Activated CD8-positive, alpha-beta memory T cell treated with anti-CD3 and anti-CD28 coated beads for 24 hours (primary cell): ENCODE data around the gene LRRC56.

Experiments
- DNase-seq: peaks from one replicate; pipeline ENCODE4 v3.0.0-alpha.2; 2020

LRRC56 gene

GRCh38 chr11:528166-528814, 9.0 kb upstream of the LRRC56 start:
- no peak for DNase-seq

- no peak for DNase-seq
Observed at GRCh38 chr11:528815-529727, 8.3 kb upstream of the LRRC56 start.

DNA sequence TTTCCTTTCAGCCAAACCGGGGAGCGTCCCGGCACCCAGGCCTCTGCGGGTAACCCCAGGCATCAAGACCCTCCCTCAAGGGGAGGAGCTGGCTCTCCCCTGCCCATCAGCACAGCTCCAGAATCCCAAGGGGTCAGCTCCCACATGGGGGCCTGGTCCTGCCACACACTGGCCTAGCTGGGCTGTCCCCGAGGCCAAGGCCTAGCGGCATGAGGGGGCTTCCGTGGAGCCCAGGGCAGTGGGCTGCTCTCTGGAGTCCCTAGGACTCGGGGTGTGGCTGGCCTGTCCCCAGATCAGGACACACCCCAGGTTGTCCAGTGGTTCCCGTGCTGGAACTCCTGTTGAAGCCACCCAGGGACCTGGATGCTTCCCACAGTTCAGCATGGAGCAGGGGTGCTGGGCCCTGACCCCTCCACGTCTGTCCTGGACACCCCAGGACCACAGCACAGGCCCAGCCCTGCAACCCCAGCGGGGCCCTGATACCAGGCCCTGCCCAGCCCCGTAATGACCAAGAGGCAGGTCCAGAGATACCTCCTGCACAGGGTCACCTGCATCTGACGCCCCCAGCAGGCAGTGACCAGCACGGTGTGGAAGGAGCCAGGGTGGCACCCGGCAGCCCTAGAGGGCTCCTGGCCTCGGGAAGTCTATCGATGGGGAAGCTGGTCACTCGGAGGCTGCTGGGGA, 7.5 kb upstream of the LRRC56 start:
- DNase-seq, result no peak

DNA sequence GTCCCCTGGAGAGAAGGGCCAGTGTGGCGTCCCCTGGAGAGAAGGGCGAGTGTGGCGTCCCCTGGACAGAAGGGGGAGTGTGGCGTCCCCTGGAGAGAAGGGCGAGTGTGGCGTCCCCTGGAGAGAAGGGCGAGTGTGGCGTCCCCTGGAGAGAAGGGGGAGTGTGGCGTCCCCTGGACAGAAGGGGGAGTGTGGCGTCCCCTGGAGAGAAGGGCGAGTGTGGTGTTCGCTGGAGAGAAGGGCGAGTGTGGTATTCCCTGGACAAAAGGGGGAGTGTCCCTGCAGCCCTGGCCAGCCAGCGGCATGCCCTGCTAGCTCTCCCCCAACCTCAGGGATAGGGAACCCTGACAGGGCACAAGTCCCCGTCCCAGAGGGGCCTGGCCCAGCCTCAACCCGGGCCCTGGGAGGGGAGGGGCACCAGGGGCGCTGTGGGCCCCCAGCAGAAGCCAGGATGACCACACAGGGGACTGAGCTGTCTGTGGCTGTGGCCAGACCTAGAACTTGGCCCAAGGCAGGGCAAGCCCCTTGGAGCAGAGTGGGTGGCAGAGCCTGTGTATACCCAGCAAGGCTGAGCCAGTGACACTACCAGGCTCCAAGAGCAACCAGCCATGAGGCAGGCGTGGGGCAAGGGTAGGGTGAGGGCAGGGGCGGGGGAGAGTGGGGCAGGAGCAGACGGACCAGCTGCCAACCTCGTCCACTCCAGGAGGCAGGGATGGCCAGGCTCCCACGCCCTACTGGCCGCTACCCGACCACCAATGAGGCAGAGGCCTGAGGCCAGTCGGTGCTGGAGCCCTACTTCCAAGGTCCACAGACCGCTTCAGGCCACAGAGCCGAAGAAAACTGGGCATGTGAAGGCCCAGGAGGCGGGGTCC, 6.1 kb upstream of the LRRC56 start:
- no peak for DNase-seq

GRCh38 chr11:531919-532526, 5.3 kb upstream of the LRRC56 start:
- DNase-seq, result no peak

DNA sequence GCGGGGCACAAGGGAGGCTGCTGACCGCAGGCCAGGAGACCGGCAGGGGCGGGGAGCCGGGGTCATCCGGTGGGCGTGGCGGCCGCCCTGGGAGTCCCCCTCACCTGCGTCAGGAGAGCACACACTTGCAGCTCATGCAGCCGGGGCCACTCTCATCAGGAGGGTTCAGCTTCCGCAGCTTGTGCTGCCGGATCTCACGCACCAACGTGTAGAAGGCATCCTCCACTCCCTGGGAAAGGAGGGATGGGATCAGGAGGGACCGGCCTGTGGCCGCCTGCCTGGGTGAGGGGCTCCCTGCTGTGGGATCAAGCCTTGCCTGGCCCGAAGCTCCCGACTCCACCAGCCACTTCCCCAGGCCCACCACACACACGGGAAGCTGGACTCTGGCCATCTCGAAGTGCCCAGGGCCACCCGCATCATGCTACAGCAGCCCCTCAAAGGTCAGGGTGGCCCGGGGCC, 4.8 kb upstream of the LRRC56 start:
- no peak for DNase-seq

GRCh38 chr11:532986-533585, 4.2 kb upstream of the LRRC56 start:
- no peak for DNase-seq

DNA sequence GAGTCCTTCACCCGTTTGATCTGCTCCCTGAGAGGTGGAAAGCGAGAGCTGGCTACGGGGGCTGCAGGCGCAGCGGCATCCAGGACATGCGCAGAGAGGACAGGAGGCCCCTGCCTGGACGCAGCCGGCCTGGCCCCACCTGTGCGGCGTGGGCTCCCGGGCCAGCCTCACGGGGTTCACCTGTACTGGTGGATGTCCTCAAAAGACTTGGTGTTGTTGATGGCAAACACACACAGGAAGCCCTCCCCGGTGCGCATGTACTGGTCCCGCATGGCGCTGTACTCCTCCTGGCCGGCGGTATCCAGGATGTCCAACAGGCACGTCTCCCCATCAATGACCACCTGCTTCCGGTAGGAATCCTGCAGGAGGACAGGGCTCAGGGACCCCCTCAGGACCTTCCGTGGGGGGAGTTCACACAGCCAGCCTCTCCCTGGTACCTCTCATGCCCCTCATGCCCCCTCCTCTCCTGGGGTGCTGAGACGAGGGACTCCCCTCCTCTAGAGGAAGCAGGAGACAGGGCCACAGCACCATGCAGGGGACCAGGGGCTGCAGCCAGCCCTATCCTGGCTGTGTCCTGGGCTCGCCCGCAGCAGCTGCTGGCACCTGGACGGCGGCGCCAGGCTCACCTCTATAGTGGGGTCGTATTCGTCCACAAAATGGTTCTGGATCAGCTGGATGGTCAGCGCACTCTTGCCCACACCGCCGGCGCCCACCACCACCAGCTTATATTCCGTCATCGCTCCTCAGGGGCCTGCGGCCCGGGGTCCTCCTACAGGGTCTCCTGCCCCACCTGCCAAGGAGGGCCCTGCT, 3.5 kb upstream of the LRRC56 start:
- DNase-seq, result no peak

GRCh38 chr11:534396-535209, 2.7 kb upstream of the LRRC56 start:
- DNase-seq, result peak; percentile 78

DNA sequence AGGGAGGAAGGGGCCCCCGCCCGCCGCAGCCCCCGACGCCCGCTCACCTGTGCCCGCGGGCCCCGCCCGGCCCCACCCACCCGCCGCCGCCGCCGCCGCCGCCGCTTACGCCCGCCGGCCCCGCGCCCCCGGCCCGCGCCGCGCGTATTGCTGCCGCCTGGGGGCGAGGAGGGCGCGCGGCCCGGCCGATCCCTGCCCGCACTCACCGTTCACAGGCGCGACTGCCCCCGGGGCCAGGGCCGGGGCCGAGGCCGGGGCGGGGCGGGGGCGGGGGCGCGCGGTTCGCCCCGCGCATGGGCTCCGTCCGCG, 2.2 kb upstream of the LRRC56 start:
- no peak for DNase-seq

GRCh38 chr11:535519-536454, 1.5 kb upstream of the LRRC56 start, which contains the start of gene HRAS:
HRAS (minus strand) TSS chr11:535576.
- peak; percentile 97 for DNase-seq

DNA sequence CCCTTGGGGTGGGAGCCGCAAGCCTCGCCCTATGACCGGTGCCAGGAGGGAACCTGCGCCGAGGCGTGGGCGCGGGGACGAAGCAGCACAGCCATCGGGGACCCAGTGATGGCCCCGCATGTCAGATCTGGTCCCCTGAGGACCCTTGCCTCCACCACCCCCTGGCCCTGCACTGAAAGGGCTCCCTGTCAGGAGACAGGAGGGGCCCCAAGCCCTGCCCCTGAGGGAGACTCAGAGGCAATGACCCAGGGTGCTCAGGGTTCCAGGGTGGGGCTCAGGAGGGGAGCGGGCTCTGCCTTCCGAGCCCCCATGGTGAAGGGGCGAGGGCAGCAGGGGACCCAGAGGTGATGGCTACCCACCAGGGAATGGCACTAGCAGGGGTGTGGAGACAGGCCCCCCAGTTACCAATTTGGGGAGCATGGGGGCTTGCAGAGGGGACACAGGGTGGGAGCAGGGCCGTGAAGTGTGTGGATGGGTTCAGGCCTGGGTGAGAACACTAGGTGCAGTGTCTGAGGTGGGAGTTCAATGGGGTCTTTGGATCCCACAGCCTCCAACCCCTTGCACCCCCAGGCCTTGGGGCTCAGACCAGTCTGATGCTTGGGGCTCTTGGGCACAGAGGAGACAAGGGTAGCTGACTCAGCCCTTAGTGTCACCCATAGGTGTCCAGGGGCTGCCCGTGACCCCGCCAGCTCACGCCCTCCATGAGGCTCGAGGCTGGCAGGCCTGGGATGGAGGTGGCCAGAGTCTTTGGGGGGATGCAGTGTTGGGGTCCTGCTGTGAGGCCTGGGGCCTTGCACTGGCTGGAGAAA, 499 bp downstream of the LRRC56 start:
- DNase-seq, result no peak

GRCh38 chr11:538431-539051, 1.2 kb downstream of the LRRC56 start:
- no peak for DNase-seq

GRCh38 chr11:539971-540481, 2.7 kb downstream of the LRRC56 start:
- DNase-seq, result no peak

DNA sequence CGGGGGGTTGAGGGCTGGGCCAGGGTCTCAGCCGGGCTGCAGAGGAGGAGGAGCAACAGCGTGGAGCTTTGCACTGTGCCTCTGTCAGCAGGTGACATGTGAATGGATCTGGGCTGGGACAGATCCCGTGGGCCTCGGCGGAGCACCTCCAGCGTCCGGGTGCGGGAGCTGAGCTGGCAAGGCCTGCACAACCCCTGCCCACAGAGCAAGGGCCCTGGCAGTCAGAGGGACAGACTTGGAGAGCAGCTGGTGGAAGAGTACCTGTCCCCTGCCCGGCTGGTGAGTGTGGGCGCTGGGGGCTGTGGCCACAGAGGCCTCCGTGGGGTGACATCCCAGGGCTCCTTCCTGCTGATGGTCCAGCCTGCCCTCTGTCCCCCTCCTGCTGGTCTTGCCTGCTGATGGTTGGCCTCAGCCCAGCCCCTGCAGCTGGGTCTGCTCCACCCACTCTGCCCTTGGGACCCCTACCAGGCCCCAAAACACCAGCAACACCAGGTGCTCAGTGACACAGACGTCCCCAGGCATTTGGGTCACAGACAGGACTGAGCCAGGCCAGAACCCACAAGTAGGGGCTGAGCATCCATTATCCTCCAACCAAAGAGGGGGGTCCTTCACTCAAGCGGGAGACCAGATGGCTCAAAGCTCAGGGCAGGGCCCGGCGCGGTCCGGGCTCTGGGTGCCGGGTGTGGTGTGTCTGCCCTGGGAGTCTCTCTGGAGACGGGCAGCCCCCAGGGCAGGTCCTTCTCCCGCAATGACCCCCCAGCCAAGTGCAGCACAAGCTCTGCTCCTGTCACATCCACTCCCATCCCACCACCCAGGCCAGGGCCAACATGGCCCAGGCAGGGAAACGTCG, 3.5 kb downstream of the LRRC56 start:
- no peak for DNase-seq

DNA sequence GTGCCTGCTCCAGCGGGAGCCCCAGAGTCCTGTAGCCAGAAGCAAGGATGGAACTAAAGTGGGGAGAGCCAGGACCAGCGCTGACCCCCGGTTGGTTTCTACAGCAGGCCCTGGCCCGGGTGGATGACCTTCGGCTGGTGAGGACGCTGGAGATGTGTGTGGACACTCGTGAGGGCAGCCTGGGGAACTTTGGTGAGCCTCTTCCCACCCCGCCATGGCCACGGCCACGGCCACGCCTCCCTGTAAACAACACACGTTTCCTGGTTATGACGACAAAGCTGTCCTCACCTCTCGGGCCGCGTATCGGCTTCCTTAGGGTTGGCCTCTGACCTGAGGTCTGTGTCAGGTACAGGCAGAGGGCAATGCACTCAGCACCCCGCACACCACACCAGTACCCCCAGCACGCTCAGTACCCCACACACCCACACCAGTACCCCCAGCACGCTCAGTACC, 4.1 kb downstream of the LRRC56 start:
- DNase-seq, result no peak
